ENCODE measurements around the gene PWWP2B. TPM values are rescaled to one million over a fixed set of nuclear protein-coding genes. Genes with fewer than 3 reads are reported as not detected.

The PWWP2B gene
- total RNA-seq, 1 experiment from 2014 or later = 12.2 TPM

DNA sequence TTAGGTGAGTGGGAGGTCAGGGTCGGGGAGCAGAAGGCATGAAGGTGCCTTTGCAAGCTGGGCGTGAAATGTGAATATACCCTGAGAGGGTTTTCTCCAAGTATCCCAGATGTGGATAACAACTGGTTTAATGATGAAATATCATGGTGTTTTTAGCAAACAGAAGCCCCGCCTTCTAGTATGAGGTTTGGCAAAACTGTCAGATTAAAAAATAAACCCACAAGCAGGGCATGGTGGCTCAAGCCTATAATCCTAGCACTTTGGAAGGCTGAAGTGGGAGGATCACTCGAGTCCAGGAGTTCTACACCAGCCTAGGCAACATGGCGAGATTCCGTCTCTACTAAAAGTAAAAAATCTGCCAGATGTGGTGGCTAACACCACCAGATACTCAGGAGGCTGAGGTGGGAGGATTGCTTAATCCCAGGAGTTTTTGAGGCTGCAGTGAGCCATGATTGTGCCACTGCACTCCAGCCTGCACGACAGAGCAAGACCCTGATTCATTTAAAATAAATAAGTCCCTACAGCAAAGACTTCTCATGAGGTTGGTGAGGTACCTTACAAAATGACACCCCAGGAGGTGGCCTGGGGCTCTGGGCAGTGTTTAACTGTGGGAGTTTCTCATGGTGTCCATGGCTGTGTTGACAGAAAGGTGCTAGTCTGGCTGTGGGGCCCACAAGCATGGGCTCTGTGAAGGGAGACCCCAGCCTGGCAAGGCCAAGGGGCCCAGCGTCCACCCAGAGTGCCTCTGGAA is 6.7 kb upstream of the PWWP2B start (continued):
- no peak for TF ChIP-seq MYBL2 (CRISPR knock-in tag; IDR thresholded peaks at IDR 0.05)
- TF ChIP-seq CBFB (CRISPR knock-in tag; IDR thresholded peaks at IDR 0.05; ENCODE audit: low read depth) = no peak
- TF ChIP-seq GRHL2 (CRISPR knock-in tag; IDR thresholded peaks at IDR 0.05; ENCODE audit: insufficient replicate concordance, severe bottlenecking) = no peak
- TF ChIP-seq GTF2I (CRISPR knock-in tag; conservative IDR thresholded peaks at IDR 0.05) = no peak
- no peak for TF ChIP-seq SOX15 (CRISPR knock-in tag; IDR thresholded peaks at IDR 0.05)

DNA sequence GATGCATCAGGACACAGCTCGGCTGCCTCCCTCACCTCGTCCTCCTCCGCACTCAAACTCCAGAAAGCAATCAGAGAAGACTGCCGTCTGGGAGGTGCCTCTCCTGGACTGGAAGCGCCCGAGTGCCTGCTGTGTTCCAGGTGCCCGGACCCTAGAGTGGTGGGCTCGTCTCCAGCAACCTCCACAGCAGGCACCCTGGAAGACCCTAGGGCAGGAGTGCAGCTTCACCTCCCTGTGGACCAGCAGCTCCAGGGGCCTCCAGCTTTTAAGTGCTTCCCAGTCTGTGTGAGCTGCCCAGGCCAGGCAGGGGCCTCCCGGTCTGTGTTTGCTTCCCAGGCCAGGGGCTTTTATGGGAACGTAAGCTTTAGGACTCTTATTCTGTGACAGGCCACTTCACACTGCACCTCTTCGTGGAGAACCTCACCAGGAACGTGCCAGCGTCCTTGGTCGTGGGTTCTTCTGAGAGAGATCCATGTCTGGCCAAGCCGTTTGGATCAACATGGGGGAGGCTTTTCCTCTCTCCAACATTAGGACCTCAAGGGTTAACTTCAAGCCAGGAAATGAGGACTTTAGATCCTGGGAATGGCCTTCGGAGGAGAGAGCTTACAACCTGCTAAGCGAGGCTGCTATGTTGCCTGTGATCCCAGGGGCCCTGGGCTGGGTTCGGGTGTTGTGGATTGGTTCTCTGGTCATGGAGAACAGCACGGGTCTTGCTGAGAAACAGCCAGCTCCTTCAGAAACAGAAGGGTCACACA is 5.9 kb upstream of the PWWP2B start:
- POLR2A ChIA-PET = interaction anchor here (0.5 to 0.6 kb wide), 2 partner anchors 19 to 179 kb away, joined by 3 read pairs; no protein-coding TSS in a partner anchor
- H3K4me3 Mint-ChIP-seq = no peak overlapping the region
- H3K4me1 Mint-ChIP-seq = peaks cover 6% of the 10 kb centered on the region
- H3K9me3 Mint-ChIP-seq = peaks cover 10% of the 10 kb centered on the region
- no peaks in the 10 kb centered on the region for H3K27me3 Mint-ChIP-seq (ENCODE audit: low read depth)
- no peak for DNase-seq (ENCODE audit: low spot score)
- no peaks in the 10 kb centered on the region for H3K36me3 Mint-ChIP-seq
- no peak overlapping the region for H3K27ac Mint-ChIP-seq
- no peak for ATAC-seq
- CTCF ChIA-PET = interaction anchor here (0.8 to 2.2 kb wide), 2 partner anchors 14 to 30 kb away, joined by 3 to 6 read pairs; no protein-coding TSS in a partner anchor
- TF ChIP-seq NR2C2 (CRISPR knock-in tag; IDR thresholded peaks at IDR 0.05) (no peak), ZNF263 (CRISPR knock-in tag; IDR thresholded peaks at IDR 0.05; ENCODE audit: low read depth) (no peak)

DNA sequence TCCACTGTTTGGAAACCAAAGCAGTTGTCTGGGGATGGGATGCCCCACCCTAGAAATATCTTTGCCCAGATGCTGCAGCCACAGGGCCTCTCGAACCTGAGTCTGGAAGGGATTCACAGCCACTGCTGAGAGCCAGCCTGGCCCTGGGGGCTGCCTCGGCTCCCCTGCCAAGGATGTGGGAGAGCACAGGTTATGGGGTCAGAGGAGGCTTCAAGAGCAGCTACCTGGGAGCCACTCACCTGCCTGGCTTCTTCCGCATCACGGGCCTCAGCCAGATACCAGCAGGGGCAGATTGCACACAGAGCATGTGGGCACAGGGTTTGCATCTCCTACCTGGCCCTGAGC is 5.4 kb upstream of the PWWP2B start:
- no peak for DNase-seq (ENCODE audit: low spot score)
- Mint-ChIP-seq H3K27ac (no peak overlapping the region), H3K4me1 (peaks cover 6% of the 10 kb centered on the region), H3K27me3 (ENCODE audit: low read depth) (no peaks in the 10 kb centered on the region), H3K4me3 (no peak overlapping the region), H3K36me3 (no peaks in the 10 kb centered on the region), H3K9me3 (peaks cover 10% of the 10 kb centered on the region)
- POLR2A ChIA-PET = interaction anchor here (0.6 kb wide), 1 partner anchor 179 kb away, joined by 3 read pairs; no protein-coding TSS in a partner anchor
- no peak for TF ChIP-seq NFE2L1 (CRISPR knock-in tag; IDR thresholded peaks at IDR 0.05)
- no peak for TF ChIP-seq HMGA2 (CRISPR knock-in tag; IDR thresholded peaks at IDR 0.05)
- TF ChIP-seq, protein P1, sequence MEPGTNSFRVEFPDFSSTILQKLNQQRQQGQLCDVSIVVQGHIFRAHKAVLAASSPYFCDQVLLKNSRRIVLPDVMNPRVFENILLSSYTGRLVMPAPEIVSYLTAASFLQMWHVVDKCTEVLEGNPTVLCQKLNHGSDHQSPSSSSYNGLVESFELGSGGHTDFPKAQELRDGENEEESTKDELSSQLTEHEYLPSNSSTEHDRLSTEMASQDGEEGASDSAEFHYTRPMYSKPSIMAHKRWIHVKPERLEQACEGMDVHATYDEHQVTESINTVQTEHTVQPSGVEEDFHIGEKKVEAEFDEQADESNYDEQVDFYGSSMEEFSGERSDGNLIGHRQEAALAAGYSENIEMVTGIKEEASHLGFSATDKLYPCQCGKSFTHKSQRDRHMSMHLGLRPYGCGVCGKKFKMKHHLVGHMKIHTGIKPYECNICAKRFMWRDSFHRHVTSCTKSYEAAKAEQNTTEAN (CRISPR knock-in tag; IDR thresholded peaks at IDR 0.05) = no peak
- TF ChIP-seq ZNF263 (CRISPR knock-in tag; IDR thresholded peaks at IDR 0.05; ENCODE audit: low read depth) = no peak
- TF ChIP-seq, protein P2, sequence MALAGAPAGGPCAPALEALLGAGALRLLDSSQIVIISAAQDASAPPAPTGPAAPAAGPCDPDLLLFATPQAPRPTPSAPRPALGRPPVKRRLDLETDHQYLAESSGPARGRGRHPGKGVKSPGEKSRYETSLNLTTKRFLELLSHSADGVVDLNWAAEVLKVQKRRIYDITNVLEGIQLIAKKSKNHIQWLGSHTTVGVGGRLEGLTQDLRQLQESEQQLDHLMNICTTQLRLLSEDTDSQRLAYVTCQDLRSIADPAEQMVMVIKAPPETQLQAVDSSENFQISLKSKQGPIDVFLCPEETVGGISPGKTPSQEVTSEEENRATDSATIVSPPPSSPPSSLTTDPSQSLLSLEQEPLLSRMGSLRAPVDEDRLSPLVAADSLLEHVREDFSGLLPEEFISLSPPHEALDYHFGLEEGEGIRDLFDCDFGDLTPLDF (CRISPR knock-in tag; IDR thresholded peaks at IDR 0.05) = no peak
- no peak for TF ChIP-seq TP53 (CRISPR knock-in tag; IDR thresholded peaks at IDR 0.05)
- no peak for TF ChIP-seq SOX15 (CRISPR knock-in tag; IDR thresholded peaks at IDR 0.05)
- no peak for TF ChIP-seq ETV6 (CRISPR knock-in tag; IDR thresholded peaks at IDR 0.05)
- TF ChIP-seq SMAD3 (CRISPR knock-in tag; IDR thresholded peaks at IDR 0.05; ENCODE audit: borderline replicate concordance) = no peak
- no peak for ATAC-seq
- CTCF ChIA-PET = no interaction called here

DNA sequence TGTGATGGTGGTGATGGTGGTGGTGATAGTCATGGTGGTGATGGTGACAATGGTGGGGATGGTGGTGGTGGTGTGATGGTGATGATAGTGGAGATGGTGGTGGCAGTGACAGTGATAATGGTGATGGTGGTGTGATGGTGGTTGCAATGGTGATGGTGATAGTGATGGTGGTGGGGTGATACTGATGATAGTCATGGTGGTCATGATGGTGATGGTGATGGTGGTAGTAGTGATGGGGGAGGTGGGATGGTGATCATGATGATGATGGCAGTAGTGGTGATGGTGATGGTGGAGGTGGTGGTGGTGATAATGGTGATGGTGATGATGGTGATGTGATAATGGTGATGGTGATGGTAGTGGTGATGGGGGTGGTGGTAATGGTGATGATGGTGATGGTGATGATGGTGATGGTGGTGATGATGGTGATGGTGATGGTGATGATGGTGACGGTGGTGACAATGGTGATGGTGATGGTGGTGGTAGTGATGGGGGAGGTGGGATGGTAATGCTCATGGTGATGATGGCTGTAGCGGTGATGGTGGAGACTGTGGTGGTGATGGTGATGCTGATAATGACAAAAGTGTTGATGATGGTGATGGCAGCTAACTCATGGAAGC is 4.7 kb upstream of the PWWP2B start:
- Mint-ChIP-seq H3K4me1 (peaks cover 6% of the 10 kb centered on the region), H3K36me3 (no peaks in the 10 kb centered on the region), H3K27ac (no peak overlapping the region), H3K4me3 (no peak overlapping the region), H3K9me3 (peaks cover 10% of the 10 kb centered on the region), H3K27me3 (ENCODE audit: low read depth) (no peaks in the 10 kb centered on the region)
- ATAC-seq = no peak
- no peak for DNase-seq (ENCODE audit: low spot score)
- CTCF ChIA-PET = no interaction called here
- POLR2A ChIA-PET = no interaction called here
- TF ChIP-seq, protein P3, sequence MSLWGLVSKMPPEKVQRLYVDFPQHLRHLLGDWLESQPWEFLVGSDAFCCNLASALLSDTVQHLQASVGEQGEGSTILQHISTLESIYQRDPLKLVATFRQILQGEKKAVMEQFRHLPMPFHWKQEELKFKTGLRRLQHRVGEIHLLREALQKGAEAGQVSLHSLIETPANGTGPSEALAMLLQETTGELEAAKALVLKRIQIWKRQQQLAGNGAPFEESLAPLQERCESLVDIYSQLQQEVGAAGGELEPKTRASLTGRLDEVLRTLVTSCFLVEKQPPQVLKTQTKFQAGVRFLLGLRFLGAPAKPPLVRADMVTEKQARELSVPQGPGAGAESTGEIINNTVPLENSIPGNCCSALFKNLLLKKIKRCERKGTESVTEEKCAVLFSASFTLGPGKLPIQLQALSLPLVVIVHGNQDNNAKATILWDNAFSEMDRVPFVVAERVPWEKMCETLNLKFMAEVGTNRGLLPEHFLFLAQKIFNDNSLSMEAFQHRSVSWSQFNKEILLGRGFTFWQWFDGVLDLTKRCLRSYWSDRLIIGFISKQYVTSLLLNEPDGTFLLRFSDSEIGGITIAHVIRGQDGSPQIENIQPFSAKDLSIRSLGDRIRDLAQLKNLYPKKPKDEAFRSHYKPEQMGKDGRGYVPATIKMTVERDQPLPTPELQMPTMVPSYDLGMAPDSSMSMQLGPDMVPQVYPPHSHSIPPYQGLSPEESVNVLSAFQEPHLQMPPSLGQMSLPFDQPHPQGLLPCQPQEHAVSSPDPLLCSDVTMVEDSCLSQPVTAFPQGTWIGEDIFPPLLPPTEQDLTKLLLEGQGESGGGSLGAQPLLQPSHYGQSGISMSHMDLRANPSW (CRISPR knock-in tag; conservative IDR thresholded peaks at IDR 0.05; ENCODE audit: low read depth) = no peak
- no peak for TF ChIP-seq ATF1 (CRISPR knock-in tag; IDR thresholded peaks at IDR 0.05)
- no peak for TF ChIP-seq FOXP1 (CRISPR knock-in tag; IDR thresholded peaks at IDR 0.05; ENCODE audit: borderline replicate concordance)
- no peak for TF ChIP-seq NR1H2 (CRISPR knock-in tag; IDR thresholded peaks at IDR 0.05)
- TF ChIP-seq, protein P4, sequence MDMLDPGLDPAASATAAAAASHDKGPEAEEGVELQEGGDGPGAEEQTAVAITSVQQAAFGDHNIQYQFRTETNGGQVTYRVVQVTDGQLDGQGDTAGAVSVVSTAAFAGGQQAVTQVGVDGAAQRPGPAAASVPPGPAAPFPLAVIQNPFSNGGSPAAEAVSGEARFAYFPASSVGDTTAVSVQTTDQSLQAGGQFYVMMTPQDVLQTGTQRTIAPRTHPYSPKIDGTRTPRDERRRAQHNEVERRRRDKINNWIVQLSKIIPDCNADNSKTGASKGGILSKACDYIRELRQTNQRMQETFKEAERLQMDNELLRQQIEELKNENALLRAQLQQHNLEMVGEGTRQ (CRISPR knock-in tag; IDR thresholded peaks at IDR 0.05) = no peak
- no peak for TF ChIP-seq CREB1 (CRISPR knock-in tag; IDR thresholded peaks at IDR 0.05)

All from WTC11 (cell line).